GM23338 (cell line): ENCODE measurements around the gene CA7. TPM values are rescaled to one million over a fixed set of nuclear protein-coding genes. Genes with fewer than 3 reads are reported as not detected.

Experiments used
- ATAC-seq: fragments of 200-7000 bp; cut with Tn5 transposase; 3 replicates; pipeline ENCODE4 v1.9.1; 2020
- DNase-seq: peaks from one replicate; pipeline ENCODE4 v3.0.0-alpha.2; 2015; ENCODE audit warnings: low spot score
- H2AFZ ChIP-seq: fragments of 200-600 bp; sonication (generic); 2 replicates; pipeline ENCODE4 v1.8.0; 2016; ENCODE audit warnings: antibody characterized with exemption, mild to moderate bottlenecking, moderate library complexity
- H3F3A ChIP-seq: fragments of 200-600 bp; sonication (generic); replicated peaks from 2 replicates; pipeline ENCODE4 v1.8.0; 2017; ENCODE audit warnings: antibody characterized with exemption, mixed run types, low read depth
- H3K27ac ChIP-seq: fragments of 200-600 bp; sonication (generic); 2 replicates; pipeline ENCODE4 v1.6.1; 2016; ENCODE audit warnings: low read depth
- H3K27me3 ChIP-seq: fragments of 200-600 bp; sonication (generic); 2 replicates; pipeline ENCODE4 v1.8.0; 2016; ENCODE audit warnings: mild to moderate bottlenecking, mixed run types, moderate library complexity; ENCODE audit not compliant: insufficient read depth
- H3K36me3 ChIP-seq: fragments of 200-600 bp; sonication (generic); 2 replicates; pipeline ENCODE4 v1.8.0; 2016; ENCODE audit warnings: mild to moderate bottlenecking; ENCODE audit not compliant: insufficient read depth
- H3K4me1 ChIP-seq: fragments of 200-600 bp; sonication (generic); 2 replicates; pipeline ENCODE4 v1.8.0; 2016; ENCODE audit warnings: mild to moderate bottlenecking, moderate library complexity; ENCODE audit not compliant: insufficient read depth
- H3K4me2 ChIP-seq: fragments of 200-600 bp; sonication (generic); 2 replicates; pipeline ENCODE4 v1.7.1; 2017; ENCODE audit warnings: mixed run types
- H3K4me3 ChIP-seq: fragments of 200-600 bp; sonication (generic); 2 replicates; pipeline ENCODE4 v1.6.1; 2016; ENCODE audit warnings: mixed run types
- H3K79me2 ChIP-seq: fragments of 200-600 bp; sonication (generic); replicated peaks from 2 replicates; pipeline ENCODE4 v1.8.0; 2017; ENCODE audit warnings: mild to moderate bottlenecking; ENCODE audit not compliant: insufficient read depth
- H3K9me2 ChIP-seq: fragments of 200-600 bp; sonication (generic); 2 replicates; pipeline ENCODE4 v1.8.0; 2017; ENCODE audit not compliant: insufficient read depth
- H4K20me1 ChIP-seq: fragments of 200-600 bp; sonication (generic); replicated peaks from 2 replicates; pipeline ENCODE4 v1.8.0; 2017; ENCODE audit warnings: mild to moderate bottlenecking; ENCODE audit not compliant: insufficient read depth
- H3K27ac Mint-ChIP-seq: 2 replicates; pipeline ENCODE4 v1.8.0; 2020; ENCODE audit warnings: inconsistent platforms, mild to moderate bottlenecking, moderate library complexity, mixed read lengths
- H3K27me3 Mint-ChIP-seq: 3 replicates; pipeline ENCODE4 v1.8.0; 2022; ENCODE audit warnings: low read depth, mild to moderate bottlenecking, moderate library complexity, mixed read lengths, inconsistent platforms; ENCODE audit not compliant: insufficient read depth, poor library complexity
- H3K36me3 Mint-ChIP-seq: 3 replicates; pipeline ENCODE4 v1.8.0; 2021; ENCODE audit warnings: low read depth, mild to moderate bottlenecking, inconsistent platforms, moderate library complexity, mixed read lengths
- H3K4me1 Mint-ChIP-seq: 3 replicates; pipeline ENCODE4 v1.8.0; 2020; ENCODE audit warnings: mild to moderate bottlenecking, inconsistent platforms, mixed read lengths
- H3K4me3 Mint-ChIP-seq: 3 replicates; pipeline ENCODE4 v1.8.0; 2021; ENCODE audit warnings: moderate library complexity, mild to moderate bottlenecking, inconsistent platforms, mixed read lengths
- H3K9me3 Mint-ChIP-seq: 3 replicates; pipeline ENCODE4 v1.8.0; 2020; ENCODE audit warnings: moderate library complexity, mild to moderate bottlenecking, inconsistent platforms, mixed read lengths
- CREB1 ChIP-seq: fragments of 250-450 bp; sonication (Bioruptor Pico); IDR thresholded peaks from 2 replicates; pipeline ENCODE4 v1.5.0; 2020; ENCODE audit warnings: low read depth, mild to moderate bottlenecking, moderate library complexity
- EZH2phosphoT487 ChIP-seq: fragments of 200-600 bp; sonication (generic); IDR thresholded peaks from one replicate; pipeline ENCODE4 v1.8.1; 2018; ENCODE audit warnings: antibody characterized with exemption; ENCODE audit not compliant: unreplicated experiment
- JUNB ChIP-seq: IDR thresholded peaks from one replicate; pipeline ENCODE4 v1.6.1; 2016; ENCODE audit warnings: antibody characterized with exemption; ENCODE audit not compliant: unreplicated experiment
- NANOG ChIP-seq: IDR thresholded peaks from 2 replicates; pipeline ENCODE4 v1.6.1; 2016; ENCODE audit warnings: antibody characterized with exemption, borderline replicate concordance
- POLR2AphosphoS5 ChIP-seq: IDR thresholded peaks from 2 replicates; pipeline ENCODE4 v1.6.1; 2016; ENCODE audit warnings: antibody characterized with exemption, low read depth
- STAT1 ChIP-seq: IDR thresholded peaks from one replicate; pipeline ENCODE4 v1.6.1; 2016; ENCODE audit warnings: antibody characterized with exemption; ENCODE audit not compliant: unreplicated experiment
- ZNF114 ChIP-seq: fragments of 250-450 bp; sonication (Bioruptor Pico); IDR thresholded peaks from 2 replicates; pipeline ENCODE4 v1.5.0; 2020; ENCODE audit warnings: mild to moderate bottlenecking, moderate library complexity
- ZNF331 ChIP-seq: fragments of 250-450 bp; sonication (Bioruptor Pico); IDR thresholded peaks from 2 replicates; pipeline ENCODE4 v1.5.0; 2020; ENCODE audit warnings: low read depth, mild to moderate bottlenecking, moderate library complexity
- polyA plus RNA-seq: library from polyadenylated mRNA; unstranded; fragments of >200 nt; fragmentation: Nextera tagmentation; extraction: Ambion mirVana; gene quantifications from 2 replicates; pipeline ENCODE4 v1.2.1, GENCODE V29; 2016
- total RNA-seq: library from RNA; depleted of rRNA; stranded (reverse); fragments of >200 nt; shearing (Covaris generic); gene quantifications from 2 replicates; pipeline ENCODE4 v1.2.3, GENCODE V29; 2014
- TF ChIP-seq, protein P1 (sequence below): fragments of 250-450 bp; sonication (Bioruptor Pico); IDR thresholded peaks from 2 replicates; pipeline ENCODE4 v1.5.0; 2020; ENCODE audit warnings: mild to moderate bottlenecking, moderate library complexity
- TF ChIP-seq, protein P2 (sequence below): IDR thresholded peaks from one replicate; pipeline ENCODE4 v1.6.1; 2018; ENCODE audit warnings: antibody characterized with exemption; ENCODE audit not compliant: unreplicated experiment
- TF ChIP-seq, protein P3 (sequence below), 2 experiments: fragments of 200-600 bp in 1 of 2; sonication (generic) in 1 of 2; conservative IDR thresholded peaks; 2 replicates each; pipeline versions ENCODE4 v1.5.1 to v1.6.1; 2016 to 2017; ENCODE audit warnings: antibody characterized with exemption in 2 of 2, low read depth in 2 of 2, mild to moderate bottlenecking in 2 of 2, moderate library complexity in 1 of 2

CA7 gene
- total and polyA plus RNA-seq, 2 experiments from 2014 or later: 2.1 to 2.8 TPM

- TF ChIP-seq, protein P1, sequence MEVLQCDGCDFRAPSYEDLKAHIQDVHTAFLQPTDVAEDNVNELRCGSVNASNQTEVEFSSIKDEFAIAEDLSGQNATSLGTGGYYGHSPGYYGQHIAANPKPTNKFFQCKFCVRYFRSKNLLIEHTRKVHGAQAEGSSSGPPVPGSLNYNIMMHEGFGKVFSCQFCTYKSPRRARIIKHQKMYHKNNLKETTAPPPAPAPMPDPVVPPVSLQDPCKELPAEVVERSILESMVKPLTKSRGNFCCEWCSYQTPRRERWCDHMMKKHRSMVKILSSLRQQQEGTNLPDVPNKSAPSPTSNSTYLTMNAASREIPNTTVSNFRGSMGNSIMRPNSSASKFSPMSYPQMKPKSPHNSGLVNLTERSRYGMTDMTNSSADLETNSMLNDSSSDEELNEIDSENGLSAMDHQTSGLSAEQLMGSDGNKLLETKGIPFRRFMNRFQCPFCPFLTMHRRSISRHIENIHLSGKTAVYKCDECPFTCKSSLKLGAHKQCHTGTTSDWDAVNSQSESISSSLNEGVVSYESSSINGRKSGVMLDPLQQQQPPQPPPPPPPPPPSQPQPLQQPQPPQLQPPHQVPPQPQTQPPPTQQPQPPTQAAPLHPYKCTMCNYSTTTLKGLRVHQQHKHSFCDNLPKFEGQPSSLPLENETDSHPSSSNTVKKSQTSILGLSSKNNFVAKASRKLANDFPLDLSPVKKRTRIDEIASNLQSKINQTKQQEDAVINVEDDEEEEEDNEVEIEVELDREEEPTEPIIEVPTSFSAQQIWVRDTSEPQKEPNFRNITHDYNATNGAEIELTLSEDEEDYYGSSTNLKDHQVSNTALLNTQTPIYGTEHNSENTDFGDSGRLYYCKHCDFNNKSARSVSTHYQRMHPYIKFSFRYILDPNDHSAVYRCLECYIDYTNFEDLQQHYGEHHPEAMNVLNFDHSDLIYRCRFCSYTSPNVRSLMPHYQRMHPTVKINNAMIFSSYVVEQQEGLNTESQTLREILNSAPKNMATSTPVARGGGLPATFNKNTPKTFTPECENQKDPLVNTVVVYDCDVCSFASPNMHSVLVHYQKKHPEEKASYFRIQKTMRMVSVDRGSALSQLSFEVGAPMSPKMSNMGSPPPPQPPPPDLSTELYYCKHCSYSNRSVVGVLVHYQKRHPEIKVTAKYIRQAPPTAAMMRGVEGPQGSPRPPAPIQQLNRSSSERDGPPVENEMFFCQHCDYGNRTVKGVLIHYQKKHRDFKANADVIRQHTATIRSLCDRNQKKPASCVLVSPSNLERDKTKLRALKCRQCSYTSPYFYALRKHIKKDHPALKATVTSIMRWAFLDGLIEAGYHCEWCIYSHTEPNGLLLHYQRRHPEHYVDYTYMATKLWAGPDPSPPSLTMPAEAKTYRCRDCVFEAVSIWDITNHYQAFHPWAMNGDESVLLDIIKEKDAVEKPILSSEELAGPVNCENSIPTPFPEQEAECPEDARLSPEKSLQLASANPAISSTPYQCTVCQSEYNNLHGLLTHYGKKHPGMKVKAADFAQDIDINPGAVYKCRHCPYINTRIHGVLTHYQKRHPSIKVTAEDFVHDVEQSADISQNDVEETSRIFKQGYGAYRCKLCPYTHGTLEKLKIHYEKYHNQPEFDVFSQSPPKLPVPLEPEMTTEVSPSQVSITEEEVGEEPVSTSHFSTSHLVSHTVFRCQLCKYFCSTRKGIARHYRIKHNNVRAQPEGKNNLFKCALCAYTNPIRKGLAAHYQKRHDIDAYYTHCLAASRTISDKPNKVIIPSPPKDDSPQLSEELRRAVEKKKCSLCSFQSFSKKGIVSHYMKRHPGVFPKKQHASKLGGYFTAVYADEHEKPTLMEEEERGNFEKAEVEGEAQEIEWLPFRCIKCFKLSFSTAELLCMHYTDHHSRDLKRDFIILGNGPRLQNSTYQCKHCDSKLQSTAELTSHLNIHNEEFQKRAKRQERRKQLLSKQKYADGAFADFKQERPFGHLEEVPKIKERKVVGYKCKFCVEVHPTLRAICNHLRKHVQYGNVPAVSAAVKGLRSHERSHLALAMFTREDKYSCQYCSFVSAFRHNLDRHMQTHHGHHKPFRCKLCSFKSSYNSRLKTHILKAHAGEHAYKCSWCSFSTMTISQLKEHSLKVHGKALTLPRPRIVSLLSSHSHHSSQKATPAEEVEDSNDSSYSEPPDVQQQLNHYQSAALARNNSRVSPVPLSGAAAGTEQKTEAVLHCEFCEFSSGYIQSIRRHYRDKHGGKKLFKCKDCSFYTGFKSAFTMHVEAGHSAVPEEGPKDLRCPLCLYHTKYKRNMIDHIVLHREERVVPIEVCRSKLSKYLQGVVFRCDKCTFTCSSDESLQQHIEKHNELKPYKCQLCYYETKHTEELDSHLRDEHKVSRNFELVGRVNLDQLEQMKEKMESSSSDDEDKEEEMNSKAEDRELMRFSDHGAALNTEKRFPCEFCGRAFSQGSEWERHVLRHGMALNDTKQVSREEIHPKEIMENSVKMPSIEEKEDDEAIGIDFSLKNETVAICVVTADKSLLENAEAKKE (CRISPR knock-in tag): no peak
These were observed 33.8 kb upstream of the CA7 start (continued) for GRCh38 chr16:66810391-66810790.

DNA sequence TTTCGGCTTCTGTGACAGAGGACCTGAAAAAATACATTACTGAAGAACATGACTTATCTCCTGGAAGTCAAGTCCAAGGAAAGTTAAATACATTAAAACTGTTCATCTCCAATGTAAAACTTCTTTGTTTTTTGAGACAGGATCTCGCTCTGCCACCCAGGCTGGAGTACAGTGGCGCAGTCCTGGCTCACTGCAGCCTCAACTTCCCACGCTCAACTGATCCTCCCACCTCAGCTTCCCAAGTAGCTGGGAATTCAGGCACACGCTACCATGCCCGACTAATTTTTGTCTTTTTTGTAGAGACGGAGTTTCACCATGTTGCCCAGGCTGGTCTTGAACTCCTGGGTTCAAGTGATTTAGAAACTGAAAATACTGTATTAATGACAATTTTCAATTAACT is 33.2 kb upstream of the CA7 start:
- peaks cover 86% of the 10 kb centered on the region for H3K36me3 Mint-ChIP-seq
- peaks cover 54% of the 10 kb centered on the region for H3K36me3 ChIP-seq
- TF ChIP-seq POLR2AphosphoS5 (no peak), CREB1 (CRISPR knock-in tag) (no peak), ZNF114 (CRISPR knock-in tag) (no peak), EZH2phosphoT487 (no peak), JUNB (no peak), STAT1 (no peak), ZNF331 (CRISPR knock-in tag) (no peak), NANOG (no peak)
- TF ChIP-seq, protein P2, sequence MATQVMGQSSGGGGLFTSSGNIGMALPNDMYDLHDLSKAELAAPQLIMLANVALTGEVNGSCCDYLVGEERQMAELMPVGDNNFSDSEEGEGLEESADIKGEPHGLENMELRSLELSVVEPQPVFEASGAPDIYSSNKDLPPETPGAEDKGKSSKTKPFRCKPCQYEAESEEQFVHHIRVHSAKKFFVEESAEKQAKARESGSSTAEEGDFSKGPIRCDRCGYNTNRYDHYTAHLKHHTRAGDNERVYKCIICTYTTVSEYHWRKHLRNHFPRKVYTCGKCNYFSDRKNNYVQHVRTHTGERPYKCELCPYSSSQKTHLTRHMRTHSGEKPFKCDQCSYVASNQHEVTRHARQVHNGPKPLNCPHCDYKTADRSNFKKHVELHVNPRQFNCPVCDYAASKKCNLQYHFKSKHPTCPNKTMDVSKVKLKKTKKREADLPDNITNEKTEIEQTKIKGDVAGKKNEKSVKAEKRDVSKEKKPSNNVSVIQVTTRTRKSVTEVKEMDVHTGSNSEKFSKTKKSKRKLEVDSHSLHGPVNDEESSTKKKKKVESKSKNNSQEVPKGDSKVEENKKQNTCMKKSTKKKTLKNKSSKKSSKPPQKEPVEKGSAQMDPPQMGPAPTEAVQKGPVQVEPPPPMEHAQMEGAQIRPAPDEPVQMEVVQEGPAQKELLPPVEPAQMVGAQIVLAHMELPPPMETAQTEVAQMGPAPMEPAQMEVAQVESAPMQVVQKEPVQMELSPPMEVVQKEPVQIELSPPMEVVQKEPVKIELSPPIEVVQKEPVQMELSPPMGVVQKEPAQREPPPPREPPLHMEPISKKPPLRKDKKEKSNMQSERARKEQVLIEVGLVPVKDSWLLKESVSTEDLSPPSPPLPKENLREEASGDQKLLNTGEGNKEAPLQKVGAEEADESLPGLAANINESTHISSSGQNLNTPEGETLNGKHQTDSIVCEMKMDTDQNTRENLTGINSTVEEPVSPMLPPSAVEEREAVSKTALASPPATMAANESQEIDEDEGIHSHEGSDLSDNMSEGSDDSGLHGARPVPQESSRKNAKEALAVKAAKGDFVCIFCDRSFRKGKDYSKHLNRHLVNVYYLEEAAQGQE: no peak
- TF ChIP-seq, protein P3, sequence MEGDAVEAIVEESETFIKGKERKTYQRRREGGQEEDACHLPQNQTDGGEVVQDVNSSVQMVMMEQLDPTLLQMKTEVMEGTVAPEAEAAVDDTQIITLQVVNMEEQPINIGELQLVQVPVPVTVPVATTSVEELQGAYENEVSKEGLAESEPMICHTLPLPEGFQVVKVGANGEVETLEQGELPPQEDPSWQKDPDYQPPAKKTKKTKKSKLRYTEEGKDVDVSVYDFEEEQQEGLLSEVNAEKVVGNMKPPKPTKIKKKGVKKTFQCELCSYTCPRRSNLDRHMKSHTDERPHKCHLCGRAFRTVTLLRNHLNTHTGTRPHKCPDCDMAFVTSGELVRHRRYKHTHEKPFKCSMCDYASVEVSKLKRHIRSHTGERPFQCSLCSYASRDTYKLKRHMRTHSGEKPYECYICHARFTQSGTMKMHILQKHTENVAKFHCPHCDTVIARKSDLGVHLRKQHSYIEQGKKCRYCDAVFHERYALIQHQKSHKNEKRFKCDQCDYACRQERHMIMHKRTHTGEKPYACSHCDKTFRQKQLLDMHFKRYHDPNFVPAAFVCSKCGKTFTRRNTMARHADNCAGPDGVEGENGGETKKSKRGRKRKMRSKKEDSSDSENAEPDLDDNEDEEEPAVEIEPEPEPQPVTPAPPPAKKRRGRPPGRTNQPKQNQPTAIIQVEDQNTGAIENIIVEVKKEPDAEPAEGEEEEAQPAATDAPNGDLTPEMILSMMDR (conservative IDR thresholded peaks at IDR 0.05; ENCODE audit: low read depth in 2 of 2): no peak

More for the DNA sequence above, 33.2 kb upstream of the CA7 start:
- ATAC-seq: no peak
- H3K27ac ChIP-seq: no peak overlapping the region
- H3K27me3 Mint-ChIP-seq: no peaks in the 10 kb centered on the region
- H4K20me1 ChIP-seq: no peaks in the 10 kb centered on the region; the same call in 1 of the 2 replicates
- H3F3A ChIP-seq: 0 out of 2 replicates have a peak, but pooled peaks cover 7% of the 10 kb centered on the region
- no peaks in the 10 kb centered on the region for H3K79me2 ChIP-seq
- DNase-seq: no peak
- no peaks in the 10 kb centered on the region for H3K9me2 ChIP-seq
- no peak overlapping the region for H2AFZ ChIP-seq
- H3K4me1 ChIP-seq: no peaks in the 10 kb centered on the region
- H3K27ac Mint-ChIP-seq: no peak overlapping the region
- no peak overlapping the region for H3K4me3 ChIP-seq
- H3K4me3 Mint-ChIP-seq: no peak overlapping the region
- no peaks in the 10 kb centered on the region for H3K9me3 Mint-ChIP-seq
- no peak overlapping the region for H3K4me2 ChIP-seq
- H3K4me1 Mint-ChIP-seq: no peaks in the 10 kb centered on the region
- no peaks in the 10 kb centered on the region for H3K27me3 ChIP-seq
